CD4-positive, CD25-positive, alpha-beta regulatory T cell (primary cell): ENCODE measurements around the gene RPL18A. TPM values are rescaled to one million over a fixed set of nuclear protein-coding genes. Genes with fewer than 3 reads are reported as not detected.
A peak's percentile ranks its signal among the peaks of the same experiment; 100 is the strongest.

ENCODE experiments used
- ATAC-seq, 2 donors: fragments of 150-1000 bp; cut with Tn5 transposase; one replicate each; pipeline ENCODE4 v1.10.0; 2021; ENCODE audit warnings: low read depth in 2 of 2, moderate number of reproducible peaks in 2 of 2, moderate library complexity in 1 of 2
- DNase-seq, 3 donors: peaks; one replicate each; pipeline versions ENCODE4 v3.0.0 to v3.0.0-alpha.2; 2012 to 2022; ENCODE audit warnings: mixed read lengths in 1 of 3
- H3K27ac ChIP-seq: one replicate; pipeline ENCODE4 v1.7.0; 2013; ENCODE audit warnings: mild to moderate bottlenecking, low read length; ENCODE audit not compliant: insufficient read depth, poor library complexity, severe bottlenecking
- H3K27me3 ChIP-seq: one replicate; pipeline ENCODE4 v1.7.0; 2013; ENCODE audit warnings: low read length; ENCODE audit not compliant: control insufficient read depth, insufficient read depth
- H3K36me3 ChIP-seq: one replicate; pipeline ENCODE4 v1.7.0; 2013; ENCODE audit warnings: mild to moderate bottlenecking, low read length, moderate library complexity; ENCODE audit not compliant: control insufficient read depth, insufficient read depth
- H3K4me1 ChIP-seq: 2 replicates; pipeline ENCODE4 v1.7.0; 2013; ENCODE audit warnings: mild to moderate bottlenecking, low read length; ENCODE audit not compliant: insufficient read depth, control insufficient read depth, poor library complexity, severe bottlenecking
- H3K4me3 ChIP-seq: one replicate; pipeline ENCODE4 v1.7.0; 2013; ENCODE audit warnings: low read depth, mild to moderate bottlenecking, low read length, moderate library complexity
- H3K9me3 ChIP-seq, 2 experiments: 1 replicate in 1 of 2; 2 replicates in 1 of 2; pipeline ENCODE4 v1.7.0; 2013; ENCODE audit warnings: low read length in 2 of 2, mild to moderate bottlenecking in 1 of 2, moderate library complexity in 1 of 2; ENCODE audit not compliant: control insufficient read depth in 2 of 2
- H3K27ac Mint-ChIP-seq, 3 donors: one replicate each; pipeline ENCODE4 v1.8.0; 2020 to 2022; ENCODE audit warnings: mild to moderate bottlenecking in 3 of 3, mixed read lengths in 3 of 3, moderate library complexity in 2 of 3
- H3K27me3 Mint-ChIP-seq: one replicate; pipeline ENCODE4 v1.8.0; 2022; ENCODE audit warnings: mild to moderate bottlenecking, mixed read lengths
- H3K36me3 Mint-ChIP-seq: one replicate; pipeline ENCODE4 v1.8.0; 2020; ENCODE audit warnings: mixed read lengths
- H3K4me1 Mint-ChIP-seq, 4 donors: one replicate each; pipeline ENCODE4 v1.8.0; 2020 to 2022; ENCODE audit warnings: mixed read lengths in 4 of 4, mild to moderate bottlenecking in 1 of 4
- H3K4me3 Mint-ChIP-seq, 4 donors: one replicate each; pipeline ENCODE4 v1.8.0; 2020 to 2022; ENCODE audit warnings: mild to moderate bottlenecking in 4 of 4, mixed read lengths in 4 of 4, moderate library complexity in 3 of 4
- H3K9me3 Mint-ChIP-seq, 7 donors: one replicate each; pipeline ENCODE4 v1.8.0; 2020 to 2022; ENCODE audit warnings: mixed read lengths in 7 of 7, mild to moderate bottlenecking in 3 of 7, moderate library complexity in 2 of 7
- polyA plus RNA-seq, 4 donors: library from polyadenylated mRNA; unstranded; fragments of 300-500 nt; fragmentation: Illumina TruSeq; gene quantifications; one replicate each; pipeline ENCODE4 v1.2.3, GENCODE V29; 2021
- total RNA-seq: library from RNA; stranded (reverse); gene quantifications from one replicate; pipeline ENCODE4 v1.2.3, GENCODE V29; 2022

Gene RPL18A
- total RNA-seq = 2,143 TPM
- polyA plus RNA-seq = 1,000 to 10,000 TPM; 3,036 to 4,374 (median 3,670) TPM

- no peaks in the 10 kb centered on the region for H3K9me3 Mint-ChIP-seq
- ATAC-seq = peak; percentile 97
- peak within 1 kb of the TSS; percentile 79 for H3K27ac ChIP-seq
These were observed at the start of gene RPL18A for GRCh38 chr19:17859533-17860330. RPL18A (plus strand) TSS chr19:17859910; CDS start chr19:17859957, 47 bp downstream.

GRCh38 chr19:17811103-17811502 lies 48.6 kb upstream of the RPL18A start:
- Histone ChIP-seq H3K9me3 (no peaks in the 10 kb centered on the region), H3K4me3 (no peak overlapping the region), H3K27me3 (no peaks in the 10 kb centered on the region), H3K27ac (no peak overlapping the region), H3K36me3 (no peaks in the 10 kb centered on the region), H3K4me1 (peaks cover 3% of the 10 kb centered on the region)
- H3K4me1 Mint-ChIP-seq = peaks cover 0 to 19% (median 5%) of the 10 kb centered on the region in 4 donors
- H3K27me3 Mint-ChIP-seq = peaks cover 16% of the 10 kb centered on the region
- no peaks in the 10 kb centered on the region for H3K9me3 Mint-ChIP-seq
- no peaks in the 10 kb centered on the region for H3K36me3 Mint-ChIP-seq
- H3K27ac Mint-ChIP-seq = no peak overlapping the region
- DNase-seq (no peak), ATAC-seq (no peak)
- no peak overlapping the region for H3K4me3 Mint-ChIP-seq

More at GRCh38 chr19:17859533-17860330, at the start of gene RPL18A:
- Histone ChIP-seq H3K9me3 (no peaks in the 10 kb centered on the region), H3K27me3 (no peaks in the 10 kb centered on the region), H3K36me3 (peaks cover 31% of the 10 kb centered on the region), H3K4me1 (peaks cover 29% of the 10 kb centered on the region), H3K4me3 (peak within 1 kb of the TSS; percentile 92)
- Mint-ChIP-seq H3K27ac (peak within 1 kb of the TSS; percentile 94 to 100 (median 98)), H3K36me3 (peaks cover 14% of the 10 kb centered on the region), H3K4me1 (peaks cover 6 to 47% (median 21%) of the 10 kb centered on the region in 4 donors), H3K4me3 (peak within 1 kb of the TSS; percentile 93 to 100 (median 97)), H3K27me3 (no peaks in the 10 kb centered on the region)
- DNase-seq = peak; percentile 99 to 100 (median 99)

- Histone ChIP-seq H3K4me3 (no peak overlapping the region), H3K9me3 (no peaks in the 10 kb centered on the region), H3K4me1 (peaks cover 3% of the 10 kb centered on the region), H3K27me3 (no peaks in the 10 kb centered on the region), H3K36me3 (no peaks in the 10 kb centered on the region), H3K27ac (no peak overlapping the region)
- Mint-ChIP-seq H3K4me3 (peak overlapping the region in 1 of 4 donors; percentile 17), H3K36me3 (no peaks in the 10 kb centered on the region), H3K27me3 (peaks cover 16% of the 10 kb centered on the region), H3K4me1 (peaks cover 0 to 13% (median 9%) of the 10 kb centered on the region in 4 donors), H3K27ac (no peak overlapping the region), H3K9me3 (no peaks in the 10 kb centered on the region)
- ATAC-seq (no peak), DNase-seq (no peak)
These were observed 48.0 kb upstream of the RPL18A start for GRCh38 chr19:17811681-17812080.

- H3K9me3 ChIP-seq = no peaks in the 10 kb centered on the region
- peaks cover 3% of the 10 kb centered on the region for H3K4me1 ChIP-seq
- no peaks in the 10 kb centered on the region for H3K27me3 ChIP-seq
- no peaks in the 10 kb centered on the region for H3K9me3 Mint-ChIP-seq
- H3K27ac Mint-ChIP-seq = no peak overlapping the region
- peak overlapping the region in 1 of 4 donors; percentile 17 for H3K4me3 Mint-ChIP-seq
- H3K36me3 ChIP-seq = no peaks in the 10 kb centered on the region
- no peak overlapping the region for H3K27ac ChIP-seq
- DNase-seq = no peak
- H3K4me3 ChIP-seq = no peak overlapping the region
- H3K36me3 Mint-ChIP-seq = no peaks in the 10 kb centered on the region
- peaks cover 15% of the 10 kb centered on the region for H3K27me3 Mint-ChIP-seq
- no peak for ATAC-seq
- peaks cover 0 to 13% (median 8%) of the 10 kb centered on the region in 4 donors for H3K4me1 Mint-ChIP-seq
These were observed 47.6 kb upstream of the RPL18A start for GRCh38 chr19:17812099-17812498.

GRCh38 chr19:17817668-17818363 lies 41.9 kb upstream of the RPL18A start:
- Mint-ChIP-seq H3K4me3 (no peak overlapping the region), H3K4me1 (peaks cover 0 to 5% (median 2%) of the 10 kb centered on the region in 4 donors), H3K27me3 (no peaks in the 10 kb centered on the region), H3K36me3 (no peaks in the 10 kb centered on the region), H3K9me3 (no peaks in the 10 kb centered on the region), H3K27ac (no peak overlapping the region)
- Histone ChIP-seq H3K9me3 (no peaks in the 10 kb centered on the region), H3K4me3 (no peak overlapping the region), H3K4me1 (no peaks in the 10 kb centered on the region), H3K27me3 (no peaks in the 10 kb centered on the region), H3K27ac (no peak overlapping the region), H3K36me3 (no peaks in the 10 kb centered on the region)
- DNase-seq (no peak), ATAC-seq (no peak)

GRCh38 chr19:17821190-17821589 lies 38.5 kb upstream of the RPL18A start, which contains the start of gene INSL3:
INSL3 (minus strand) TSS chr19:17821519; CDS start chr19:17821506, 13 bp downstream.
- no peaks in the 10 kb centered on the region for H3K4me1 ChIP-seq
- no peaks in the 10 kb centered on the region for H3K36me3 Mint-ChIP-seq
- H3K27ac Mint-ChIP-seq = no peak within 1 kb of the TSS
- no peaks in the 10 kb centered on the region for H3K36me3 ChIP-seq
- H3K9me3 ChIP-seq = no peaks in the 10 kb centered on the region
- H3K27me3 Mint-ChIP-seq = no peaks in the 10 kb centered on the region
- H3K4me3 ChIP-seq = no peak within 1 kb of the TSS
- no peaks in the 10 kb centered on the region for H3K9me3 Mint-ChIP-seq
- no peak within 1 kb of the TSS for H3K27ac ChIP-seq
- H3K4me1 Mint-ChIP-seq = peaks cover 0 to 5% (median 2%) of the 10 kb centered on the region in 4 donors
- H3K27me3 ChIP-seq = no peaks in the 10 kb centered on the region
- H3K4me3 Mint-ChIP-seq = no peak within 1 kb of the TSS
- DNase-seq (no peak), ATAC-seq (no peak)

- H3K36me3 ChIP-seq = peaks cover 17% of the 10 kb centered on the region
- Mint-ChIP-seq H3K9me3 (peaks cover 0 to 2% (median 0%) of the 10 kb centered on the region in 7 donors), H3K4me1 (peaks cover 0 to 4% (median 1%) of the 10 kb centered on the region in 4 donors), H3K4me3 (no peak overlapping the region), H3K36me3 (peaks cover 6% of the 10 kb centered on the region), H3K27ac (no peak overlapping the region), H3K27me3 (no peaks in the 10 kb centered on the region)
- no peak overlapping the region for H3K27ac ChIP-seq
- ATAC-seq = no peak
- no peaks in the 10 kb centered on the region for H3K9me3 ChIP-seq
- no peaks in the 10 kb centered on the region for H3K27me3 ChIP-seq
- no peak for DNase-seq
- H3K4me1 ChIP-seq = no peaks in the 10 kb centered on the region
- no peak overlapping the region for H3K4me3 ChIP-seq
These were observed 35.4 kb upstream of the RPL18A start for GRCh38 chr19:17824339-17824738.
